GM19372 (cell line): ENCODE results near the gene ABI3.
"Not testable (repeated sequence)": the region's sequence is repeated elsewhere in the genome, so short reads cannot be mapped to it uniquely, and the experiment has no call there.

Experiments used
- ATAC-seq: cut with Tn5 transposase; IDR thresholded peaks from one replicate; pipeline ENCODE4 v1.9.1; 2021; ENCODE audit warnings: mild to moderate bottlenecking, low read depth, moderate library complexity; ENCODE audit not compliant: unreplicated experiment

ABI3 gene, protein sequence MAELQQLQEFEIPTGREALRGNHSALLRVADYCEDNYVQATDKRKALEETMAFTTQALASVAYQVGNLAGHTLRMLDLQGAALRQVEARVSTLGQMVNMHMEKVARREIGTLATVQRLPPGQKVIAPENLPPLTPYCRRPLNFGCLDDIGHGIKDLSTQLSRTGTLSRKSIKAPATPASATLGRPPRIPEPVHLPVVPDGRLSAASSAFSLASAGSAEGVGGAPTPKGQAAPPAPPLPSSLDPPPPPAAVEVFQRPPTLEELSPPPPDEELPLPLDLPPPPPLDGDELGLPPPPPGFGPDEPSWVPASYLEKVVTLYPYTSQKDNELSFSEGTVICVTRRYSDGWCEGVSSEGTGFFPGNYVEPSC

GRCh38 chr17:49210158-49211029 lies at the start of gene ABI3, which contains the start of gene GNGT2:
Gene ABI3 (plus strand): TSS chr17:49210707. CDS start chr17:49210725, 18 bp downstream.
Gene GNGT2 (minus strand): TSS chr17:49210574. CDS start chr17:49207422, 3,152 bp downstream.
- ATAC-seq, result peak; percentile 78

DNA sequence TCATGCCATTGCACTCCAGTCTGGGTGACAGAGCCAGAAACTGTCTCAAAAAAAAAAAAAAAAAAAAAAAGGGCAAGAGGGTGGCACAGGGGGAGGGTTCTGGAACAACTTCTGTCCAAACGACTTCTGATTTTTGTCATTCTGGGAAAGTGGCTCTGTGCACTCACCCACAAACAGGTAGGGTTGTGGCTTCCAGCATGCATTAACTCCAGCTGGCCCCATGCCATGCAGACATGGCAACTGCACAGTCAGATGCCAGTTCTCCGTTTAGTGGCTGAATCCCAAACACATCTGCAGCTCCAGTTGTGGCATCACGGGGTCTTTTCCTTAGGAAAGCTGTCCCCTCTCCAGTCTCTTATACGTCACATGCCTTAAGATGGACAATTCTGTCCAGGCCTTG lies 47.6 kb upstream of the ABI3 start:
- no peak for ATAC-seq

DNA sequence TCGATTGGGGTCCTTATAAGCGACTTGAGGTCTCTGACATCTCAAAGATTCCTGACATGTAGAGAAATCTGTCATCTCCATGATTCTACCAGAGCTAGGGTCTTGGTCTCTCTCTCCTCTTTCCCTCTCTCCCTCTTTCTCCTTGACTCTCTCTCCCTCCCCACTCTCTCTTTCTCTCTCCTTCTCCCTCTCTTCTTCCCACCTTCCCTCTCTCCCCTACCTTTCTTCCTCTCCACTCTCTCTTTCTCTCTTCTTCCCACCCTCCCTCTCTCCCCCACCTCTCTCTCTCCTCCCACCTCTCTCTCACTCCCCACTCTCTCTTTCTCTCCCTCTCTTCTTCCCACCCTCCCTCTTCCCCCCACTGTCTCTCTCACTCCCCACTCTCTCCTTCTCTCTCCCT lies 45.4 kb upstream of the ABI3 start:
- no peak for ATAC-seq

- ATAC-seq, result no peak
These were observed 41.8 kb upstream of the ABI3 start for GRCh38 chr17:49168706-49169105.

DNA sequence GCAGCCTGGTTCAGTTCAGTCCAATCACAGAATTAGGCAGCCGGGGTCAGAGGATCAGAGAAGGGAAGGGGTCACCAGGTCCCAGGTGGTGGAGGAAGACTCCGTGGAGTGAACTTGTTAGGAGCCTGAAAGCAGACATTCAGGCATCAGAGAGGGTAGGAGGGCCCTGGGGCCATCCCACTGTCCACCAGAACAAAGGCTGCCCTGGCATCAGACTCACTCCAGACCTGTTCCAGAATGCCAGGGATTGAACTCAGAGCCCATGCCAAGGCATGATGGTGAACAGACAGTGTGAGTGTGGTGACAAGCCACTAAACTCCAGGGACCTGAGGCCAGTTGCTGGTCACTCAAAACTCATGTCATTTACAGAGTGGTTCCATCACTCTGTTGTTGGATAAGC lies 40.3 kb upstream of the ABI3 start:
- ATAC-seq, result no peak

- not testable (repeated sequence) for ATAC-seq
These were observed 39.8 kb upstream of the ABI3 start for GRCh38 chr17:49170711-49171110.

DNA sequence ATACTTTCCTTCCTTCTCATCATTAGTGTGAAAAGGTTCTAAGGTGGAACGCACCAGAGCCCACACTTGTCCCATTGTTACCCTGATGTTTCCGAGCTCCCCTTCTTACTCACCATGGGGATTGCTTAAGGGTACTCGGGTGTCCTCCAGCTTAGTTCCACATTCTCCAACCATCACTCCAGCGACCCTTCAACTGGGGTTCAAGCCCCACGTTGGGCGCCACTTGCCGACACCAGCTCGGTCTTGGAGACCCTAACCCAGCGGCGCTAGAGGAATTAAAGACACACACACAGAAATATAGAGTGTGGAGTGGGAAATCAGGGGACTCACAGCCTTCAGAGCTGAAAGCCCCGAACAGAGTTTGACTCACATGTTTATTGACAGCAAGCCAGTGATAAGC lies 34.5 kb upstream of the ABI3 start:
- ATAC-seq, result not testable (repeated sequence)

DNA sequence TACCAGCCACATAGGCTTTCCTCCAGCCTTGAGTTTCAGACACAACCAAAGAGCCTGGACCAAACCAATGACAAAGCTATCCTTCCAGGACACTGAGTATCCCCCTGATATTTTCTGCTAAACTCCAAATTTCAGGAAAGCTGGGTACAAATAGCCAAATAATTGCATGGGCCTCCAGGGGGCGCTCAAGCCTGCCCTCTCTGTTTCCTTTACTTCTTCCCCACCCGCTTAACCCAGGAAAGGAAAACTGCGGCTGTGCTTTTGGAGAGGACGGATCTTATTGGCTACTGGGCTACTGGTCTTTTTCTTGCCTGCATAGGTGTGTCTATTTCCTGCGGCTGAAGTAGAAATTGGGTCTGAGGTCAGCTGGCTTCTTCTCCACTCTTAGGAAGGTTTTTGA lies 30.2 kb upstream of the ABI3 start:
- ATAC-seq, result no peak

- ATAC-seq, result no peak
These were observed 29.4 kb upstream of the ABI3 start for GRCh38 chr17:49180998-49181635.

GRCh38 chr17:49183341-49183740 lies 27.2 kb upstream of the ABI3 start:
- no peak for ATAC-seq

DNA sequence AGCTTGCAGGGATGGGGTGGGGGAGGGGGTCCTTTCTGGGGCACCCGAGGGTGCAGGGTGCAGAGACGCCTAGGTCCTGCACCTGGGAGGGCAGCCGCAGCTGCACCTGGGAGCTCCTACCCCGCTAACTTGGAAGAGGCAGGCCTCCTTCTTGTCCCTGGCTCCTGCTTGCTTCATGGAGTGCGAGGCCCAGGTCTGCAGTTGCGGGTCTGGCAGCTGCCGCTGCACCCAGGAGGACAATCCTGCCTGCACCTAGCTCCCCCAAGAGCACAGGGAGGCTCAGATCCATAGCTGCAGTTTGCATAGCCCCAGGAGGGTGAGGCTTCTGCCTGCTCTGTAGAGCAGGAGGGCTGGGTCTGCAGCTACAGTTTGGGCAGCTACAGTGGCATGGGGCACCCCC lies 26.7 kb upstream of the ABI3 start:
- ATAC-seq, result no peak

GRCh38 chr17:49184522-49184921 lies 26.0 kb upstream of the ABI3 start:
- not testable (repeated sequence) for ATAC-seq

GRCh38 chr17:49185381-49185780 lies 25.1 kb upstream of the ABI3 start:
- ATAC-seq, result not testable (repeated sequence)

GRCh38 chr17:49187301-49187700 lies 23.2 kb upstream of the ABI3 start:
- ATAC-seq, result no peak

DNA sequence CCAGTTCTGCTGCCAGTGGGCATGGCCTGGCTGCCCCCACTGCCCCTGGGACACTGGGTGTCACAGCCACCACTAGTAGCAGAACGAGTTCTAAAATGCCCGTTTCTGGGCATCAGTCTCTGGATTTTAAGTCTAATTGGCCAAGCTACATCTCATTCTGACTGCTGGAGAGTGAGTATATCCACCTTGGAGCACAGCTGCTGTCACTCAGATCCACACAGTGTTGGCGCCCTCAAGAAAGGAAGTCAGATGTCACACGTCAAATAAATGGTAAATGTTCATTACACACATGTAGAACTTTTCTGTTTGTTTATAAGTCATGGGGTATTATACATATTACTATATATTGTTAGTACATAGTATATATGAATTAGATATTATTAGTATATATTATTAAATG lies 19.6 kb upstream of the ABI3 start:
- no peak for ATAC-seq

GRCh38 chr17:49191409-49191916 lies 19.0 kb upstream of the ABI3 start:
- no peak for ATAC-seq

- peak; percentile 24 for ATAC-seq
These were observed 18.4 kb upstream of the ABI3 start for GRCh38 chr17:49191917-49192741.

GRCh38 chr17:49193513-49194296 lies 16.8 kb upstream of the ABI3 start:
- no peak for ATAC-seq

DNA sequence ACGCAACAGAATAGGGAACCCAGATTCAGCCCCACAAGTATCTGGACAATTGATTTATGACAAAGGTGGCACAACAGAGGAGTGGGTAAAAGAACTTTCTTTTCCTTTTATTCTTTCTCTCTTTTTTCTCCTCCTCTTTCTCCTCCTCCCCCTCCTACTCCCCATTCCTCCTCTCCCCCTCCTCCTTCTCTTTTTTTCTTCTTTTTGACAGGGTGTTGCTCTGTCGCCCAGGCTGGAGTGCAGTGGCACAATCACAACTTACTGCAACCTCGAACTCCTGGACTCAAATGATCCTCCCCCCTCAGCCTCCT lies 16.3 kb upstream of the ABI3 start:
- ATAC-seq, result no peak
